ENCODE measurements around the gene NETO1.

GRCh38 chr18:72833471-72833870 is 34.3 kb downstream of the NETO1 start:
- no peak for TF ChIP-seq ZBTB8A (CRISPR knock-in tag; IDR thresholded peaks at IDR 0.05; ENCODE audit: borderline replicate concordance, low read depth)
- no peak for TF ChIP-seq PCBP2 (optimal IDR thresholded peaks at IDR 0.05; ENCODE audit: low read depth, low read length, poor library complexity, severe bottlenecking)
- no peak for TF ChIP-seq GABPA (IDR thresholded peaks at IDR 0.05; ENCODE audit: low read depth, low read length)
- TF ChIP-seq GABPA (CRISPR knock-in tag; IDR thresholded peaks at IDR 0.05; ENCODE audit: low read depth) = no peak
- TF ChIP-seq ASH2L (IDR thresholded peaks at IDR 0.05; ENCODE audit: insufficient read length, low read depth, low read length) = no peak
- no peak for TF ChIP-seq ZBTB1 (CRISPR knock-in tag; IDR thresholded peaks at IDR 0.05; ENCODE audit: borderline replicate concordance)
- no peak for TF ChIP-seq CHD4 (IDR thresholded peaks at IDR 0.05; ENCODE audit: borderline replicate concordance, low read length)

All from HepG2 (cell line).